Measurements from ENCODE around the gene GPATCH8.

GPATCH8 gene

GRCh38 chr17:44378171-44378705 lies 125.0 kb downstream of the GPATCH8 start:
- H3K27ac ChIP-seq (ENCODE audit: extremely low read depth, low read depth, low read length) = no peak overlapping the region
- no peak overlapping the region for H3K4me3 ChIP-seq (ENCODE audit: low read depth, low read length)
- CTCF ChIA-PET = interaction anchor here (1.5 to 1.7 kb wide), 2 partner anchors 15 to 16 kb away, joined by 4 to 7 read pairs; partner anchors contain the start of gene FAM171A2
- TF ChIP-seq ZNF10 (tag by site-specific recombination; IDR thresholded peaks at IDR 0.05) (no peak), RBAK (tag by site-specific recombination; IDR thresholded peaks at IDR 0.05) (no peak), BCL6B (tag by site-specific recombination; IDR thresholded peaks at IDR 0.05) (no peak), ZNF157 (tag by site-specific recombination; IDR thresholded peaks at IDR 0.05) (no peak), PRDM10 (tag by site-specific recombination; IDR thresholded peaks at IDR 0.05) (no peak), ZFP3 (tag by site-specific recombination; IDR thresholded peaks at IDR 0.05; ENCODE audit: low read depth) (no peak), ZNF292 (tag by site-specific recombination; IDR thresholded peaks at IDR 0.05; ENCODE audit: borderline replicate concordance, low read depth) (no peak), KLF17 (tag by site-specific recombination; IDR thresholded peaks at IDR 0.05) (no peak), MYNN (tag by site-specific recombination; IDR thresholded peaks at IDR 0.05; ENCODE audit: borderline replicate concordance) (no peak), KLF9 (tag by site-specific recombination; IDR thresholded peaks at IDR 0.05; ENCODE audit: low read depth) (no peak), ZNF394 (tag by site-specific recombination; IDR thresholded peaks at IDR 0.05; ENCODE audit: borderline replicate concordance) (no peak), ZBTB11 (tag by site-specific recombination; conservative IDR thresholded peaks at IDR 0.05; ENCODE audit: low read depth) (no peak), ZNF398 (tag by site-specific recombination; IDR thresholded peaks at IDR 0.05) (no peak), GLIS1 (tag by site-specific recombination; IDR thresholded peaks at IDR 0.05) (no peak), ZNF274 (IDR thresholded peaks at IDR 0.05; ENCODE audit: low read length) (no peak), ZNF274 (tag by site-specific recombination; IDR thresholded peaks at IDR 0.05; ENCODE audit: borderline replicate concordance) (no peak)
- H3K9me3 ChIP-seq (ENCODE audit: control insufficient read depth, insufficient read depth, low read depth, low read length) = no peaks in the 10 kb centered on the region
- no peaks in the 10 kb centered on the region for H3K36me3 ChIP-seq (ENCODE audit: control insufficient read depth in 2 of 2, insufficient read depth in 1 of 2, low read length in 2 of 2)
- H3K4me1 ChIP-seq (ENCODE audit: control insufficient read depth, insufficient read depth, low read length) = no peaks in the 10 kb centered on the region
- POLR2A ChIA-PET = interaction anchor here (0.7 kb wide), 1 partner anchor 527 kb away, joined by 3 read pairs; no protein-coding TSS in a partner anchor
